Endothelial cell of umbilical vein (primary cell): ENCODE results near the gene DTX3L. TPM values are rescaled to one million over a fixed set of nuclear protein-coding genes. Genes with fewer than 3 reads are reported as not detected.

ENCODE experiments used
- BruUV-seq: library from RNA; stranded (reverse); fragments of 400-500 nt; replicated peaks from 2 replicates; lab custom pipeline; 2021; lab: Mats Ljungman, UMichigan
- CTCF ChIA-PET: fragments of 300-600, 350-600 bp; sonication (Branson Sonifier 250); formaldehyde crosslinking; loops from one replicate; lab custom pipeline; 2021; ENCODE audit warnings: antibody characterized with exemption, inconsistent platforms; lab: Charles Lee
- POLR2A ChIA-PET: fragments of 300-600, 350-600 bp; sonication (Branson Sonifier 250); formaldehyde crosslinking; loops from one replicate; lab custom pipeline; 2021; ENCODE audit warnings: antibody characterized with exemption, inconsistent platforms; lab: Charles Lee
- DNase-seq: peaks from one replicate; pipeline ENCODE4 v3.0.0-alpha.2; 2011; ENCODE audit warnings: low read depth, low spot score
- FAIRE-seq: peaks from 2 replicates; lab custom pipeline; 2011; peaks lifted over from hg19 to GRCh38; lab: Jason Lieb, UNC
- H2AFZ ChIP-seq: 2 replicates; pipeline ENCODE4 v1.6.0; 2012; ENCODE audit warnings: low read depth, low read length, control low read depth, inconsistent platforms
- H3K27ac ChIP-seq: 2 replicates; pipeline ENCODE4 v1.5.1; 2011; ENCODE audit warnings: low read depth, mild to moderate bottlenecking, control low read depth, low read length, moderate library complexity; ENCODE audit not compliant: insufficient read depth
- H3K27me3 ChIP-seq, 2 experiments: 2 replicates each; pipeline versions ENCODE4 v1.6.0 to v1.6.1; 2011; ENCODE audit warnings: low read length in 2 of 2, mixed read lengths in 1 of 2; ENCODE audit not compliant: control insufficient read depth in 2 of 2, insufficient read depth in 2 of 2
- H3K36me3 ChIP-seq, 2 experiments: 2 replicates in 1 of 2; 3 replicates in 1 of 2; pipeline ENCODE4 v1.5.1; 2011; ENCODE audit warnings: low read length in 2 of 2, mild to moderate bottlenecking in 1 of 2, moderate library complexity in 1 of 2; ENCODE audit not compliant: control insufficient read depth in 2 of 2, insufficient read depth in 2 of 2; ENCODE audit errors: extremely low read depth in 1 of 2
- H3K4me1 ChIP-seq: 3 replicates; pipeline ENCODE4 v1.5.1; 2011; ENCODE audit warnings: mild to moderate bottlenecking, low read length; ENCODE audit not compliant: control insufficient read depth, insufficient read depth; ENCODE audit errors: extremely low read depth
- H3K4me2 ChIP-seq: 2 replicates; pipeline ENCODE4 v1.6.1; 2011; ENCODE audit warnings: low read length, control low read depth, mixed read lengths; ENCODE audit not compliant: insufficient read depth
- H3K4me3 ChIP-seq, 3 experiments: fragments of 200-600 bp in 1 of 3; sonication (generic), shearing (Covaris generic) in 1 of 3; replicated peaks in 1 of 3; 2 replicates each; pipeline ENCODE4 v1.5.1; 2011 to 2016; ENCODE audit warnings: control low read depth in 3 of 3, low read length in 3 of 3, mild to moderate bottlenecking in 2 of 3, inconsistent platforms in 1 of 3, low read depth in 1 of 3, moderate library complexity in 1 of 3; ENCODE audit not compliant: insufficient read depth in 1 of 3
- H3K79me2 ChIP-seq: 2 replicates; pipeline ENCODE4 v1.6.0; 2012; ENCODE audit warnings: low read length, inconsistent platforms; ENCODE audit not compliant: control insufficient read depth, insufficient read depth
- H3K9ac ChIP-seq: replicated peaks from 2 replicates; pipeline ENCODE3; 2011; ENCODE audit warnings: low read length, control low read depth; ENCODE audit not compliant: insufficient read depth; ENCODE audit errors: extremely low read depth
- H3K9me1 ChIP-seq: replicated peaks from 3 replicates; pipeline ENCODE4 v1.6.0; 2011; ENCODE audit warnings: mild to moderate bottlenecking, low read length; ENCODE audit not compliant: control insufficient read depth, insufficient read depth; ENCODE audit errors: extremely low read depth
- H3K9me3 ChIP-seq: replicated peaks from 2 replicates; pipeline ENCODE4 v1.5.1; 2012; ENCODE audit warnings: low read length, inconsistent platforms; ENCODE audit not compliant: control insufficient read depth, insufficient read depth
- H4K20me1 ChIP-seq: replicated peaks from 2 replicates; pipeline ENCODE3; 2011; ENCODE audit warnings: mild to moderate bottlenecking, low read length; ENCODE audit not compliant: control insufficient read depth, insufficient read depth; ENCODE audit errors: extremely low read depth
- CTCF ChIP-seq, 2 donors: IDR thresholded peaks; 1 replicate in 1 of 2; 2 replicates in 1 of 2; pipeline ENCODE4 v1.5.1; 2011; ENCODE audit warnings: low read length in 2 of 2, mild to moderate bottlenecking in 2 of 2, moderate library complexity in 2 of 2, control low read depth in 1 of 2, inconsistent platforms in 1 of 2, low read depth in 1 of 2; ENCODE audit not compliant: insufficient read depth in 1 of 2; ENCODE audit errors: extremely low read depth in 1 of 2
- EZH2 ChIP-seq: IDR thresholded peaks from 2 replicates; pipeline ENCODE4 v1.6.1; 2012; ENCODE audit warnings: borderline replicate concordance, low read depth, mild to moderate bottlenecking, moderate library complexity, low read length, inconsistent platforms; ENCODE audit not compliant: severe bottlenecking
- FOS ChIP-seq: IDR thresholded peaks from 2 replicates; pipeline ENCODE4 v1.6.1; 2011; ENCODE audit warnings: mild to moderate bottlenecking, low read length, moderate library complexity, borderline replicate concordance; ENCODE audit not compliant: insufficient read depth
- GATA2 ChIP-seq: IDR thresholded peaks from 2 replicates; pipeline ENCODE4 v1.7.0; 2011; ENCODE audit warnings: low read depth, mild to moderate bottlenecking, moderate library complexity, mixed read lengths, low read length; ENCODE audit not compliant: insufficient read length, insufficient read depth
- JUN ChIP-seq: IDR thresholded peaks from 2 replicates; pipeline ENCODE4 v1.6.1; 2011; ENCODE audit warnings: borderline replicate concordance, low read depth; ENCODE audit not compliant: insufficient read length, insufficient read depth
- MAX ChIP-seq: IDR thresholded peaks from 2 replicates; pipeline ENCODE4 v1.6.1; 2011; ENCODE audit not compliant: insufficient read depth, insufficient read length
- MYC ChIP-seq: IDR thresholded peaks from one replicate; pipeline ENCODE4 v1.6.1; 2011; ENCODE audit warnings: mild to moderate bottlenecking, low read depth, low read length
- POLR2A ChIP-seq: IDR thresholded peaks from 2 replicates; pipeline ENCODE4 v1.6.1; 2012; ENCODE audit warnings: low read depth, mild to moderate bottlenecking, control low read depth, low read length
- POLR2AphosphoS5 ChIP-seq: IDR thresholded peaks from 2 replicates; pipeline ENCODE4 v1.6.1; 2012; ENCODE audit warnings: low read depth, mild to moderate bottlenecking, control low read depth, low read length, moderate library complexity; ENCODE audit not compliant: insufficient read depth
- dilution Hi-C: fragments of 300-500 bp; cut with MboI; formaldehyde crosslinking; loops from one replicate; pipeline ENCODE4 v1.15.0; 2019; ENCODE audit warnings: low sequenced_read_pairs; ENCODE audit not compliant: extremely low pct_ligation_motif_present
- intact Hi-C: fragments of 100-400 bp; cut with micrococcal nuclease; formaldehyde crosslinking; loops from one replicate; pipeline ENCODE4 v1.10.0; 2022
- polyA plus RNA-seq, 4 experiments: library from polyadenylated mRNA; depleted of rRNA in 3 of 4; stranded (reverse) in 3 of 4; unstranded in 1 of 4; fragments of >200 nt; gene quantifications; 2 replicates each; pipeline versions ENCODE4 v1.2.1 to v1.2.3, GENCODE V29; 2011 to 2012; ENCODE audit warnings: missing spikeins in 1 of 4
- total RNA-seq: library from RNA; stranded (reverse); gene quantifications from 2 replicates; pipeline ENCODE4 v1.2.3, GENCODE V29; 2021

The DTX3L gene
- total and polyA plus RNA-seq, 2 donors (not counting 3 experiments of a cell fraction or from before 2014, with no cell fraction given): 3.2 to 20.5 TPM

- intact Hi-C loops: no loop called here
- no peaks in the 10 kb centered on the region for H3K9me3 ChIP-seq
- H3K27ac ChIP-seq: no peak overlapping the region
- TF ChIP-seq GATA2 (no peak), EZH2 (no peak), MAX (no peak), MYC (no peak), CTCF (IDR thresholded peaks at IDR 0.05; ENCODE audit: extremely low read depth in 1 of 2, insufficient read depth in 1 of 2, low read depth in 1 of 2, low read length in 2 of 2) (no peak), FOS (no peak), POLR2A (no peak), JUN (no peak), POLR2AphosphoS5 (no peak)
- dilution Hi-C loops: no loop called here
- no peak for FAIRE-seq
- ChIA-PET CTCF (interaction anchor here (1.8 kb wide), 2 partner anchors 10 to 110 kb away, joined by 4 to 5 read pairs; no protein-coding TSS in a partner anchor), POLR2A (no interaction called here)
- peaks cover 9% of the 10 kb centered on the region for H3K4me1 ChIP-seq
- H3K79me2 ChIP-seq: no peaks in the 10 kb centered on the region
- H3K4me2 ChIP-seq: no peak overlapping the region
- H3K27me3 ChIP-seq: no peaks in the 10 kb centered on the region
- no peak overlapping the region for H3K9ac ChIP-seq
- no peak for DNase-seq
- H4K20me1 ChIP-seq: no peaks in the 10 kb centered on the region
- H3K4me3 ChIP-seq: no peak overlapping the region
- peaks cover 2 to 3% of the 10 kb centered on the region in 2 experiments for H3K36me3 ChIP-seq
- H2AFZ ChIP-seq: no peak overlapping the region
- no peaks in the 10 kb centered on the region for H3K9me1 ChIP-seq
- no TSS peak for BruUV-seq
These were observed 4.6 kb downstream of the DTX3L start for GRCh38 chr3:122568755-122569154.
